ENCODE results near the gene ABCB8. TPM values are rescaled to one million over a fixed set of nuclear protein-coding genes. Genes with fewer than 3 reads are reported as not detected.
"Not testable (repeated sequence)": the region's sequence is repeated elsewhere in the genome, so short reads cannot be mapped to it uniquely, and the experiment has no call there.

ABCB8 gene
- total RNA-seq, 1 experiment from 2014 or later = 29.7 TPM

DNA sequence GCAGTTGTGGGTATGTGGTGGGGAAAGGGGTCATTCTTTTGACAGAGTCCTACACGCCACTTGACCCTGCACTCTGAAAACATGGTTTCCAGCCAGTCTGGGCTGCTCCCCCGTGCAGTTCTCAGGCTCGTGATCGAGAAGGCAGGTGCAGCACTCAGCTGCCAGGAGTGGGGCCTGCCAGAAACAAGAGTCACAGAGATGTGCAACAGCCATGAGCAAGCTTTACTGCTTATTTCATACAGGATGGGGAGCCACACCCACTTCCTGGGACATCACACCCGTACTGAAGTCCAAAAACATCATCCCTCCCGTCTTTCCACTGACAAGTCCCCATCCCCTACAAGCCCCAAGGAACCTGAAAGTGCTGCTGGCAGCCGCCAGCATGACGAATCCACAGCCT lies 13.3 kb upstream of the ABCB8 start:
- Histone ChIP-seq H3K27me3 (ENCODE audit: control insufficient read depth, insufficient read depth, low read length) (peaks cover 37% of the 10 kb centered on the region), H3K36me3 (replicated peaks; ENCODE audit: control insufficient read depth, insufficient read depth, low read length) (no peaks in the 10 kb centered on the region), H3K4me3 (ENCODE audit: insufficient read depth, low read depth, low read length) (no peak overlapping the region)
- no peak for DNase-seq

DNA sequence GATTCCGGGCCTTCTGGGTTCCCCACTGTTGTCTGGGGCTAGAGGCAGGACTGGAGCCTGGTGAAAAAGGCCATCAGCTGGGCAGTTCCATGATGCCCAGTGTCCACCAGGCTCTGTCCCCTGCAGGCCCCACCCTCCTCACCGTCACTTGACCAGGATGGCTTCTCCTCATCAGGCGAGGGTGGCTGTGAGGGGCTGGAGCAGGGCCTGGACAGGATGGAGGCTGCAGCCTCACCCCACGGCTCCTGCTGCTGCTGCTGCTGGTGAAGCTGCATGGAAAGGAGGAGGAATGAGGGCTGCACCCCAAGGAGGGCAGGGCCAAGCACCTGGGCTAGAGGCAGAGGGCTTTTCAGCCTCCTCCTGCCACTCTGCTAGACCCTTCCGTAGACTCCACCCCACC lies 12.3 kb upstream of the ABCB8 start:
- peaks cover 47% of the 10 kb centered on the region for H3K27me3 ChIP-seq (ENCODE audit: control insufficient read depth, insufficient read depth, low read length)
- H3K4me3 ChIP-seq (ENCODE audit: insufficient read depth, low read depth, low read length) = no peak overlapping the region
- no peaks in the 10 kb centered on the region for H3K36me3 ChIP-seq (replicated peaks; ENCODE audit: control insufficient read depth, insufficient read depth, low read length)
- no peak for DNase-seq

DNA sequence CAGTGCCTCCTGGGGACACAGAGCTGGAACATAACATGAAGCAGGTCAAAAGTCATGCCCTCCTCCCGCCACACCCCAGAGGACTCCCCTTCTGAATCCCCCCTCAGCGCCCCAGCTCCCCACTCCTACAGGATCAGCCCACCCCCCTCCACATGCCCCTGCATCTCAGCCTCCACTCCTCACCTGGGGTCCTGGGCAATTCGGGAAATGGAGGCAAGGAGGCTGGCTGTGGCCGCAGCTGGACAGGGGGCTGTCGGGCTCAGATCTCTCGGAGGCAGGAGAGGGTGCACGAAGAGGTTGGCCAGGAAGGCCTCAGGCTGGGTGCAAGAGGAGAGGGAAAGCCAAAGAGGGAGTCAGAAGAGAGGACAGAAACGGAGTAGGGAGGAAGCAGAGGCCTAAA lies 11.7 kb upstream of the ABCB8 start:
- Histone ChIP-seq H3K27me3 (ENCODE audit: control insufficient read depth, insufficient read depth, low read length) (peaks cover 47% of the 10 kb centered on the region), H3K4me3 (ENCODE audit: insufficient read depth, low read depth, low read length) (no peak overlapping the region), H3K36me3 (replicated peaks; ENCODE audit: control insufficient read depth, insufficient read depth, low read length) (no peaks in the 10 kb centered on the region)
- no peak for DNase-seq

DNA sequence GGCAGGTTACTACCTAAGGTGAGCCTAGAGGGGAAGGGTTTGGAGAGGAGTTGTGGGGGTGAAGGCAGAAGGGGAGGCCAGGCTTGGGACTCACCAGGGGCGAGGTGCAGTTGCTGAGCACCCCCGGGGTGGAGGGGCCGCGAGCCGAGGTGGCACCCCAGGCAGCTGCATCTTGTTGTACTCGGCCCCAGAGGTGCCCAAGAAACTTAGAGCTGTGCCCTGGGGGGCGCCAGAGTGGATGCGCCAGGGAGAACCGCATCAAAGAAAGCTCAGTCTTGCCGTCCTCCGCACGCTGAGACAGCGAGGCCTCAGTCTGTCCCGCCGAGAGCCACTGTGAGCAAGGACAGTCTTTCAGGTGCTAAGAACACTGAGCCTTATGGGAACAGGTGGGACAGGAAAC lies 11.3 kb upstream of the ABCB8 start:
- no peak for DNase-seq
- H3K36me3 ChIP-seq (replicated peaks; ENCODE audit: control insufficient read depth, insufficient read depth, low read length) = no peaks in the 10 kb centered on the region
- peaks cover 47% of the 10 kb centered on the region for H3K27me3 ChIP-seq (ENCODE audit: control insufficient read depth, insufficient read depth, low read length)
- no peak overlapping the region for H3K4me3 ChIP-seq (ENCODE audit: insufficient read depth, low read depth, low read length)

DNA sequence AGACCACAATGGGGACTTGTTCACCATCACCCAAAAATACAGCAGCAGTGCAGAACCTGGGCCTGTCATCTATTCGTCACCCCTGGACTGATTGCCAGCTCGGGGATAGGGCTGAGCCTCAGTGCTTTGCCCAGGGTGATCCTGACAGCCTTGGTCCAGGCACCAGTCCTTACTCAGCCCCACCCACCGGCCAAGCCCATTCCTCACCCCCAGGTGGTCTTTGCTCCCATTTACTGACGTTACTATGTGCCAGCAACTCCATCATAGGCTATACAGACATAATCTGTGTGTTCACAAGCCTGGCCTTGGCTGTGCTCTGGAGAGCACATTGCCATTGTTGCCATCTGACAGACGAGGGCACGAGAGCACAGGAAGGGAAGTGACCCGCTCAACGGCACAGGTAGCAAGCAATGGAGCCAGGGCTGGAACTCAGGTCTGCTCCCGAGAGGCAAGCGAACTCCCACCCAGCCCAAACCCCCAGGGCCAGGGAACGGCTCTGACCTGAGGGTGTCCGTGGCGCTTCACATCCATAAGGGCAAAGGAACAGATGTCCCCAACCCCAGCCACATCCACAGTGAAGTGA lies 10.8 kb upstream of the ABCB8 start:
- H3K36me3 ChIP-seq (replicated peaks; ENCODE audit: control insufficient read depth, insufficient read depth, low read length) = no peaks in the 10 kb centered on the region
- no peak for DNase-seq
- peaks cover 47% of the 10 kb centered on the region for H3K27me3 ChIP-seq (ENCODE audit: control insufficient read depth, insufficient read depth, low read length)
- H3K4me3 ChIP-seq (ENCODE audit: insufficient read depth, low read depth, low read length) = no peak overlapping the region

DNA sequence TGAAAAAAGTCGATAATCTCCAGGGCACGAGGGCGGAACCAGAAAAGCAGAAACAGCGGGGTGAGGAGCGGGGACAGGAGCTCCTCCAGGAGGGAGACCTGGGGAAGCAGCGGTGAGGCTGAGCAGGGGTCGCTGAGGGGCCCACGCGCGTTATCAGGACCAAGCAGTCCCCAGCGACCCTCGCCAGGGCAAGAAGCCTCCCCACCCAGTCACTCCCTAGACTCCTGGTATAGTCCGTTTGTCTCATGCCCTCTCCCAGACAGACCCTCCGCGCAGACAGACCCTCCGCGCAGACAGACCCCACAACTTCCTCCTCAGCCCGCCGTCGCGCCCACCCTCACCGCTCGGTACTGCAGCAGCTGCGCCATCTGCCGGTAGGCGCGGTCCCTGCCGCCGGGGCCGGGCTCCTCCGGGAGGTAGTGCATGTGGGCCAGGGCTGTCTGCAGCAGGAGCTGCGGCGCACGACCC lies 10.3 kb upstream of the ABCB8 start:
- peak; percentile 96 for DNase-seq
- no peaks in the 10 kb centered on the region for H3K36me3 ChIP-seq (replicated peaks; ENCODE audit: control insufficient read depth, insufficient read depth, low read length)
- H3K4me3 ChIP-seq (ENCODE audit: insufficient read depth, low read depth, low read length) = peak overlapping the region; percentile 28
- H3K27me3 ChIP-seq (ENCODE audit: control insufficient read depth, insufficient read depth, low read length) = peaks cover 47% of the 10 kb centered on the region

DNA sequence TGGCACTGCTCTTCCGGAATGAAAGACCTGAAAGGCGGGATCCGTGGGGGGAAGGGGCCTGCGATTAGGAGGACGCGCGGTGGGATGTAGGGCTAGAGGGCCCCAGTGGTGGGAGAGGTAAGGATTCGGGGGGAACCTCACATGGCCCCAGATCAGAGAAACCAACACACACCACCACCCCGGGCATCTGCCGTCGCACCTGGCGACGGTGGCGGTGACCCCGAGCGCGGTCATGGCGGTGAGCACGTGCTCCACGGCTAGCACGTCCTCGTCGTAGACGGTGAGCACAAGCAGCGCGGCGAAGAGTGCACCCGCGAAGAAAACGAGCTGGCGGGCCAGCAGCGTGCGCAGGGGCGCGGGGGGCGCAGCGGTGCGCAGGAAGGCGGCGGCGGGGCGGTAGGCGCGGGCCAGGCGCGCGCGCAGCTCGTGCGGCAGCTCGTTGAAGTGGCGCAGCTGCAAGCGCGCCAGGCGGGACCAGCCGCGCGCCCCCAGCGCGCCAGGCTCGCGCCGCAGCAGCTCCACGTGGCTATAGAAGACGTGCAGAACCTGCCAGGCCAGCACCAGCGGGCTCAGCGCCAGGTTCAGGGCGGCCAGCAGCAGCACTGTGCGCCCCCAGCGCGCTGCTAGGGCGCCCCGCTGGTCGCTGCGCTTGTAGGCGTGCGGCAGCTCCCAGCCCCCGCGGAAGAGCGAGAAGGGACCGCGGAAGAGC lies 9.7 kb upstream of the ABCB8 start:
- H3K27me3 ChIP-seq (ENCODE audit: control insufficient read depth, insufficient read depth, low read length) = peaks cover 47% of the 10 kb centered on the region
- peak overlapping the region; percentile 30 for H3K4me3 ChIP-seq (ENCODE audit: insufficient read depth, low read depth, low read length)
- no peaks in the 10 kb centered on the region for H3K36me3 ChIP-seq (replicated peaks; ENCODE audit: control insufficient read depth, insufficient read depth, low read length)
- peak; percentile 82 for DNase-seq

DNA sequence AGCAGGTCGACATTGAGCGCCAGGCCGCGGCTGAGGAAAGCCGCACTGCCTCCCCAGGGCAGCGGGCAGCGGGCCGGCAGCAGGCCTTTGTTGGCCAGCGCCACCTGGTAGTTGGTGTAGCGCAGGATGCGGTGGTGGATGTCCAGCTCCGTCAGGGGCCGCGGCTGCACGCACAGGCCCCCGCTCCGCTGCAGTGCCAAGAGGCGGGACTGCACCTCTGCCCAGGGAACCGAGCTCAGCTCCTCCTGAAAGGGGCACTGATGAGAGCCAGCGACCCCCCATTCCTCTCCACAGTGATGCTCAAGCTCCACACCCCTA lies 9.2 kb upstream of the ABCB8 start:
- peak overlapping the region; percentile 30 for H3K4me3 ChIP-seq (ENCODE audit: insufficient read depth, low read depth, low read length)
- H3K36me3 ChIP-seq (replicated peaks; ENCODE audit: control insufficient read depth, insufficient read depth, low read length) = no peaks in the 10 kb centered on the region
- peaks cover 43% of the 10 kb centered on the region for H3K27me3 ChIP-seq (ENCODE audit: control insufficient read depth, insufficient read depth, low read length)
- DNase-seq = no peak

DNA sequence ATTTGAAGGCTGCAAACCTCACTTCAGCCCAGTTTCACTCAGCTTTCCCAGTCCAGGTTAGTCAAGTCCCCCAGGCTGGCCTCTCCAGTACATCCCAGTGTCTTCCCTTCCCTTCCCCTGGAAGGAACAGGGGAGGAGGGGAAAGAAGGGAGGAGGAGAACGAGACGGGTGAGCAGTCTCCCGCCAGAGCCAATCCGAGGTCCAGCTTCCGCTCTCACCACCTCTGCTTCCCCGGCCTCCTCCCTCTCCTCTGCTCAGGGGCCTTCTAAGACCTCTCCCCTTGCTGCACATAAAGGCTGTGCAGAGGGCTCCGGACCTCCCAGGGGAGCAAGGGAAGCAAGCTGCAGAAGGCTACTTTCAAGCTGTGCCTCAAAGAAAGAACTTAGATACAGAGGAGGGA lies 8.0 kb upstream of the ABCB8 start:
- H3K27me3 ChIP-seq (ENCODE audit: control insufficient read depth, insufficient read depth, low read length) = peaks cover 43% of the 10 kb centered on the region
- DNase-seq = no peak
- no peaks in the 10 kb centered on the region for H3K36me3 ChIP-seq (replicated peaks; ENCODE audit: control insufficient read depth, insufficient read depth, low read length)
- no peak overlapping the region for H3K4me3 ChIP-seq (ENCODE audit: insufficient read depth, low read depth, low read length)

DNA sequence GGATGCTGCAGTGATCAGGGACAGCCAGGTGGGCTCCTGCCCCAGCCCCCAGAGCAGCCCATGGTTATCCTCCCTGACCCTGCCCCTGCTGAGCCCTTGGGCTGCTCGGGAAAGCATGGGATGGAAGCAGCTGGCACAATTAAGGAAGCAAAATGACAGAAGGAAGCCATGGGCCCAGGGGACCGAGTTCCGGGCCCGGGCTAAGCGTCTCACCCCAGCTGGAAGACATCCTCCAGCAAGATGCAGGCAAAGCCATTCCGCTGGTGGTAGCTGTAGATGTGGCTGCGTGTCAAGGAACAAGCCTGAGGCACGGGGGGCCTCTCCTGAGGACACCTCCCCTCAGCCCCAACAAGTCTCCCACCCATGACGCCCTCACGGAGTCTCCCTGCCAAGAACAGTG lies 5.0 kb upstream of the ABCB8 start:
- H3K4me3 ChIP-seq (ENCODE audit: insufficient read depth, low read depth, low read length) = no peak overlapping the region
- no peaks in the 10 kb centered on the region for H3K36me3 ChIP-seq (replicated peaks; ENCODE audit: control insufficient read depth, insufficient read depth, low read length)
- H3K27me3 ChIP-seq (ENCODE audit: control insufficient read depth, insufficient read depth, low read length) = peaks cover 27% of the 10 kb centered on the region
- DNase-seq = no peak

DNA sequence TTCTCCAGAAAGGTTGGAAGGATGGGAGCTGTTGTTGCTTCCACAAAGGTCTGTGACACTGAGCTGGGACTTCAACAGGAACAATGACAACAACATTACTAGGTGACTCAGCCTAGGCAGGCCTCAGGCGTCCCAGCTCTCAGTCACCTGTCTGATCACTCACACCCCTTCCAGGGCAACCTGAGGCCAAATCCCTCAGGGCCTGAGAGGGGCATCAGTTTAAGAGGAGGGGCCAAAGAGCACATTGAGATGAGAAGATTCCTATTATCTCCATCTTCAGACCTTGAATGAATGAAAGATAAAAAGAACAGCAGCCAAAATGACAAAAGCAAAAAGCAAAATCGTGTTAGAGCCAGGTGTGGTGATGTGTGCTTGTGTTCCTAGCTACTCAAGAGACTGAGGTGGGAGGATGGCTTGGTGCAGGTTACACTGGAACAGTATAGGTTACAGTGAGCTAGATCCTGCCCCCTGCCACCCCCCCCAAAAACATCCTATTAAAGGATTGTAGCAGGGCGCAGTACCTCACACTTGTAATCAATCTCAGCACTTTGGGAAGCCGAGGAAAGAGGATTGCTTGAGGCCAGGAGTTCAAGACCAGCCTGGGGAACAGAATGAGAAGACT lies 3.7 kb upstream of the ABCB8 start, which contains the start of gene ATG9B:
TSS of gene ATG9B (minus strand) at position 60 of the 622 bp plus-strand sequence. CDS start 71 bp downstream, outside the sequence.
- no peak for DNase-seq

DNA sequence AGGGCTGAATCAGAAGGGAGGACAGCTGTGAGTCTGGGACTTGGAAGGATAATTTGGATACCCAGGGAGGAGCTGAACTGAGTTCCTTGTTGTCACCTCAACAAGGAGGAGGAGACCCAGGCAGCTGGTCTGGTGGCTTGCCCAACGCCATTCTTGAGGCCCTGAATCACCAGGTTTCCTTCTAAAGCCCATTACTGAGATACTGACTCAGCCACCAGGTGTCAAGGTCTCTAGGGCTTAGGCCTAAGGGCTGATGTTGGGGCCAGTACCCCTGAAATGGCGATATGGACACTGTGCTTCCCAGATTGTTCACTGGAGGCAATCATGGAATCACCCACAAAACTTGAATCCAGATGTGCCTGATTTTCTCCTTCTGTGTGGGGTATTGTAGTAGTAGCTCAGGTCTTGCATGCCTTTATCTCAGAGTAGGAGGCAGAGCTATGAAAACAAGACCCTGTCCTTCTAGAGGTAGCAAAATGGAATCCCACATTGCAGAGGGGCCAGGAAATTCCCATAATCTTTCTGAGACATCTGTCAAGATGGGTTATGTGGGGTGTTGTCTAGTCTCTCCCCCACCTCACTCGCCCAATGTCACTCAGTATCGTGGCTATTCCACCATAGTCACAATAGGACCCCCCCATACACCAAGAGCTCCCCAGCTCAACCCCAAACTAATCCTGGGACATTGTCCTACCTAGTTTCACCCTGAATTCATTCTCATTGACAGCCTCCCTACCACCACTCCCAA lies 2.2 kb upstream of the ABCB8 start:
- DNase-seq = no peak

More for the DNA sequence above, 3.7 kb upstream of the ABCB8 start, which contains the start of gene ATG9B:
- Histone ChIP-seq H3K27me3 (ENCODE audit: control insufficient read depth, insufficient read depth, low read length) (peaks cover 13% of the 10 kb centered on the region), H3K4me3 (ENCODE audit: insufficient read depth, low read depth, low read length) (no peak within 1 kb of the TSS), H3K36me3 (replicated peaks; ENCODE audit: control insufficient read depth, insufficient read depth, low read length) (no peaks in the 10 kb centered on the region)

DNA sequence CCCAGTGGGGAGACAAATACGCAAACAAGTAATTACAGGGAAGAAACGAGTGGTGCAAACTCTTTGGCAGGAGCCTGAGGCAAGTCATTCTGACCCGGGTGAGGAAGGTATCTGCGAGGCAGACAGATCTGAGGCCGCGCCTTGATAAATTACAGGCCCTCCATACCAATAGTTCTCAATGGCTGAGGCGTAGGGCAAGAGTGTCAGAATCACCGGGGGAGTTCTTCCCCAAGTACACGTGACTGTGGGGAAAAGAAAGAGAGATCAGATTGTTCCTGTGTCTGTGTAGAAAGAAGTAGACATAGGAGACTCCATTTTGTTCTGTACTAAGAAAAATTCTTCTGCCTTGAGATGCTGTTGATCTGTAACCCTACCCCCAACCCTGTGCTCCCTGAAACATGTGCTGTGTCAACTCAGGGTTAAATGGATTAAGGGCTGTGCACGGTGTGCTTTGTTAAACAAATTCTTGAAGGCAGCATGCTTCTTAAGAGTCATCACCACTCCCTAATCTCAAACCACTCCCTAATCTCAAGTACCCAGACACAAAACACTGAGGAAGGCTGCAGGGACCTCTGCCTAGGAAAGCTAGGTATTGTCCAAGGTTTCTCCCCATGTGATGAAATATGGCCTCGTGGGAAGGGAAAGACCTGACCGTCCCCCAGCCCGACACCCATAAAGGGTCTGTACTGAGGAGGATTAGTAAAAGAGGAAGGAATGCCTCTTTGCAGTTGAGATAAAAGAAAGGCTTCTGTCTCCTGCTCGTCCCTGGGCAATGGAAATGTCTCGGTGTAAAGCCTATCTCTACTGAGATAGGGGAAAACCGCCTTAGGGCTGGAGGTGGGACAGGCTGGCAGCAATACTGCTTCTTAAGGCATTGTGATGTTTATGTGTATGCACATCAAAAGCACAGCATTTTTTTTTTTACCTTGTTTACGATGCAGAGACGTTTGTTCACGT lies 1.2 kb upstream of the ABCB8 start:
- not testable (repeated sequence) for DNase-seq

More for the DNA sequence above, 2.2 kb upstream of the ABCB8 start:
- Histone ChIP-seq H3K36me3 (replicated peaks; ENCODE audit: control insufficient read depth, insufficient read depth, low read length) (no peaks in the 10 kb centered on the region), H3K27me3 (ENCODE audit: control insufficient read depth, insufficient read depth, low read length) (no peaks in the 10 kb centered on the region; the same call in 1 of the 2 replicates), H3K4me3 (ENCODE audit: insufficient read depth, low read depth, low read length) (no peak overlapping the region)

DNA sequence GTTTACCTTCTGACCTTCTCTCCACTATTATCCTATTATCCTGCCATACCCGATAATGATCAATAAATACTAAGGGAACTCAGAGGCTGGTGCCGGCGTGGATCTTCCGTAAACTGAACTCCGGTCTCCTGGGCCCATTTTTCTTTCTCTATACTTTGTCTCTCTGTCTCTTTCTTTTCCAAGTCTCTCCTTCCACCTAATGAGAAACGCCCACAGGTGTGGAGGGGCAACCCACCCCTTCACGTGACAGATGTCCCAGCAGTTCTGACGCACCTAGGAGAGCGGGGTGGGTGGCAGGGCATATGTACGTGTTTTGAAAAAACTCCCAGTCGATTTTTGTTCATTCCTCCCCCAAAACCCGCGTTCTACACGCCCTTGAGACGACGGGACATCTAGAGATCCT lies 521 bp upstream of the ABCB8 start:
- H3K4me3 ChIP-seq (ENCODE audit: insufficient read depth, low read depth, low read length) = peak overlapping the region; percentile 17
- H3K27me3 ChIP-seq (ENCODE audit: control insufficient read depth, insufficient read depth, low read length); DNase-seq; H3K36me3 ChIP-seq (replicated peaks; ENCODE audit: control insufficient read depth, insufficient read depth, low read length): not testable (repeated sequence)

More for the DNA sequence above, 1.2 kb upstream of the ABCB8 start:
- not testable (repeated sequence) for H3K27me3 ChIP-seq (ENCODE audit: control insufficient read depth, insufficient read depth, low read length); H3K36me3 ChIP-seq (replicated peaks; ENCODE audit: control insufficient read depth, insufficient read depth, low read length)
- peak overlapping the region; percentile 17 for H3K4me3 ChIP-seq (ENCODE audit: insufficient read depth, low read depth, low read length)

Data from H7 (cell line).